BLaER1 treated with 17β-estradiol and CSF1 and Interleukin-3, amounts not matched to agents 10 nM and 100 nM (cell line): Measurements from ENCODE around the gene CLEC16A.

ENCODE experiments used
- H3K27ac ChIP-seq, 11 experiments: shearing (Covaris generic); formaldehyde crosslinking; 2 replicates each; pipeline ENCODE4 v1.8.1; 2022
- H3K27me3 ChIP-seq, 11 experiments: shearing (Covaris generic); formaldehyde crosslinking; 2 replicates each; pipeline ENCODE4 v1.8.1; 2022
- H3K36me3 ChIP-seq, 11 experiments: shearing (Covaris generic); formaldehyde crosslinking; 2 replicates each; pipeline ENCODE4 v1.8.1; 2022
- H3K4me1 ChIP-seq, 10 experiments: shearing (Covaris generic); formaldehyde crosslinking; 2 replicates each; pipeline ENCODE4 v1.8.1; 2022
- H3K4me2 ChIP-seq, 11 experiments: shearing (Covaris generic); formaldehyde crosslinking; 2 replicates each; pipeline ENCODE4 v1.8.1; 2022
- H3K4me3 ChIP-seq, 10 experiments: shearing (Covaris generic); formaldehyde crosslinking; 2 replicates each; pipeline ENCODE4 v1.8.1; 2022
- H3K9ac ChIP-seq, 11 experiments: shearing (Covaris generic); formaldehyde crosslinking; 2 replicates each; pipeline ENCODE4 v1.8.1; 2022
- H3K9me3 ChIP-seq, 11 experiments: shearing (Covaris generic); formaldehyde crosslinking; replicated peaks in 1 of 11; 2 replicates each; pipeline ENCODE4 v1.8.1; 2022
- H4K20me1 ChIP-seq, 11 experiments: shearing (Covaris generic); formaldehyde crosslinking; 2 replicates each; pipeline ENCODE4 v1.8.1; 2022
- Cebpa-rat ChIP-seq, 11 experiments: shearing (Covaris generic); IDR thresholded peaks; 2 replicates each; pipeline ENCODE4 v1.8.1; 2022

The CLEC16A gene

DNA sequence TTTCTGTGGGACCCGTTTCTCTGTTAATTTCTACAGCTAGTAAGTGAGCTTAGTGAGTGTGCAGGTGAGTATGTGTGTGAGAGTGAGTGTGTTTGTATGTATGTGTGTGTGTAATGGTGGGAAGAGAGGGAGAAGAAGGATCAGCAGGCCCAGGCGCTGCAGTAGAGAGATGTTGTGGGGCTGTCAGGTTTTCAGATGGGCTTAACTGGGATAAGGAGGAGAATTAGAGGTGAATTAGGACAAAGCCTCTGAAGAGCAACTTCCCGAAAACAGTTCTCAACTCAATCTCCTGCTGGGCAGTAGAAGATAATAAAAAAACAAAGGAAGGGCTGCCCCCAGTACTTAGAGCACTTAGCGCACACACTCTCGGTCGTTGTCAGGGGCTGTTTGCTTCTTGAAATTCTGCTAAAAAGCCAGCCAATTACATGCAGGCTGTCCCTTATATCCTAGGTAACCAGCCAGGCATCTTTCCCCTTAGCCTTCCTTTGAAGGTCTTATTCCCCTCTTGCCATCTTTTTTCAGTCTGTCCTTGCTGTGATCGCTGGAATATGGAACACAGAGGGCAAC, 63.4 kb downstream of the CLEC16A start:
- Histone ChIP-seq H3K27me3 (no peaks in the 10 kb centered on the region), H3K4me2 (no peak overlapping the region), H3K4me1 (no peaks in the 10 kb centered on the region; a peak in 1 of 20 replicates), H3K36me3 (peaks cover 61 to 97% (median 77%) of the 10 kb centered on the region in 11 experiments), H3K9ac (no peak overlapping the region), H3K27ac (no peak overlapping the region), H4K20me1 (peaks cover 0 to 20% (median 0%) of the 10 kb centered on the region in 11 experiments; a peak in 5 of 22 replicates), H3K9me3 (no peaks in the 10 kb centered on the region), H3K4me3 (no peak overlapping the region)
- TF ChIP-seq Cebpa-rat (IDR thresholded peaks at IDR 0.05): no peak

DNA sequence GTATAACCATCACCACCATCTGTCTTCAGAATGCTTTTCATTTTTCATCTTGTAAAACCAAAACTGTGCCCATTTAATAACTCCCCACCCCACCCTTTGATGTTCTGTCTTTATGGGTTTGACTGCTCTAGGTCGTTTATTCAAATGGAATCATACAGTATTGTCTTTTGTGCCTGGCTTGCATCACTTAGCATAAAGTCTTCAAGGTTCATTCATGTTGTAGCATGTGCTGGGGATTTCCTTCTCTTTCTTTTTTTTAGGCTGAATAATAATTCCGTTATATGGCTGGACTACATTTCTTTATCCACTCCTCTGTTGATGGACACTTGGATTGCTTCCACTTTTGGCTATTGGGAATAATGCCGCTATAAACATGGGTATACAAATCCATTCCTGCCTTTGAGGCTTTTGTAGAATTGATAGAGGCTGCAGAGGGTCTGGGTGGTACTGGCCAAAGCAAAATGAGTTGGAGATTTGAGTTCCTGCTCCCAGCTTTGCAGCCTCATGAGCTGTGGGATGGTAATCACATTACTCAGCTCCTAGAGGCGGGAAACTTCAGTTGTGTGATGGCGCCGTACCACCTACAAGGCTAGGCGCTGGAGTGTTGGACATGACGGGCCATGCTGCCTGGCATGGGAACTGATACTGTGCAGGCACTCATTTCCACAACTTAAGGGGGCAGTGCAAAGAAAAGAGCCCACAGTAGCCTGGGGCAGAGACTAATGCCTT, 64.8 kb downstream of the CLEC16A start:
- no peak for TF ChIP-seq Cebpa-rat (IDR thresholded peaks at IDR 0.05)
- Histone ChIP-seq H3K4me1 (no peaks in the 10 kb centered on the region; a peak in 1 of 20 replicates), H4K20me1 (peaks cover 0 to 20% (median 0%) of the 10 kb centered on the region in 11 experiments; a peak in 5 of 22 replicates), H3K27me3 (no peaks in the 10 kb centered on the region), H3K27ac (no peak overlapping the region), H3K4me3 (no peak overlapping the region), H3K36me3 (peaks cover 51 to 93% (median 71%) of the 10 kb centered on the region in 11 experiments), H3K9me3 (no peaks in the 10 kb centered on the region), H3K4me2 (no peak overlapping the region), H3K9ac (no peak overlapping the region)

GRCh38 chr16:11010575-11011221, 66.3 kb downstream of the CLEC16A start:
- Histone ChIP-seq H3K9ac (no peak overlapping the region), H3K27me3 (no peaks in the 10 kb centered on the region), H4K20me1 (peaks cover 0 to 20% (median 0%) of the 10 kb centered on the region in 11 experiments; a peak in 5 of 22 replicates), H3K27ac (no peak overlapping the region), H3K4me1 (no peaks in the 10 kb centered on the region), H3K4me3 (no peak overlapping the region), H3K36me3 (peaks cover 47 to 91% (median 66%) of the 10 kb centered on the region in 11 experiments), H3K4me2 (no peak overlapping the region), H3K9me3 (no peaks in the 10 kb centered on the region)
- TF ChIP-seq Cebpa-rat (IDR thresholded peaks at IDR 0.05): no peak

DNA sequence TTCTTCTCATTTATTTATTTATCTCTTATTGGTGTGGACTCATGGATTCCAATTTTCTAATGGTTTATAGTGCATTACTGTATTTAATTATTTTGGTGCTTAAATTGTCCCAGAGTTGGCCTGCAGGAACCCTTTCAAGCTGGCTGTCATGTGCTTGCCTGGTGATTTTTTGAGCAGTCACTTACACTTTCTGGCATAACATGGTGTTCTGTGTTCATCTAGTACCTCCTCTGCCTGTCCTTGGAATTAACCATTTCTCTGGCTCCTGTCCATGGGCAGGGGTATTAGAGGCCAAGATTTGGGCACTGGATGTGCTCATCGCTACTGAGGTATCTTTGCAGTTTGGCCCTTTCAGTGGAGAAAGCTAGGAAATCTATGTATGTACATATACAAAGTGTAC, 67.0 kb downstream of the CLEC16A start:
- Histone ChIP-seq H3K4me1 (no peaks in the 10 kb centered on the region), H3K36me3 (peaks cover 43 to 86% (median 65%) of the 10 kb centered on the region in 11 experiments), H4K20me1 (peaks cover 0 to 15% (median 0%) of the 10 kb centered on the region in 11 experiments; a peak in 4 of 22 replicates), H3K27ac (no peak overlapping the region), H3K9me3 (no peaks in the 10 kb centered on the region), H3K9ac (no peak overlapping the region), H3K4me3 (no peak overlapping the region), H3K27me3 (no peaks in the 10 kb centered on the region), H3K4me2 (no peak overlapping the region)
- no peak for TF ChIP-seq Cebpa-rat (IDR thresholded peaks at IDR 0.05)

DNA sequence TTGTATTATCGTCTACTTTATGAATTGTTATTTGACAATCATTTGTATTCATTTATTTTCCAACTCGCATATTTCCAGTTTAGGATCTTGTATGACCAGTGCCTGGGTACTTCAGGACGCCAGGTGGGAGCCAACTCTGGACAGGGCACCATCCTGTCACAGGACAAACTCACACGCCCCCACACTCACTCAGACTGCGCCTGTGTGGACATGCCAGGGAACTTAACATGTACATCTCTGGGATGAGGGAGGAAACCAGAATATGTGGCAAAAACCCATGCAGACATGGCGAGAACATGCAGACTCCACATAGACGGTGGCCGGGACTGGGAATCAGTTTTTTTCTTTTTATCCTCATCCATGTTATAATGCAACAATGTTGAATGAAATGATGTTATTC, 68.5 kb downstream of the CLEC16A start:
- Histone ChIP-seq H4K20me1 (peaks cover 0 to 13% (median 0%) of the 10 kb centered on the region in 11 experiments; a peak in 4 of 22 replicates), H3K27ac (no peak overlapping the region), H3K36me3 (peaks cover 31 to 80% (median 55%) of the 10 kb centered on the region in 11 experiments), H3K4me1 (no peaks in the 10 kb centered on the region), H3K4me2 (no peak overlapping the region), H3K27me3 (no peaks in the 10 kb centered on the region), H3K9ac (no peak overlapping the region), H3K9me3 (no peaks in the 10 kb centered on the region), H3K4me3 (no peak overlapping the region)
- TF ChIP-seq Cebpa-rat (IDR thresholded peaks at IDR 0.05): no peak

DNA sequence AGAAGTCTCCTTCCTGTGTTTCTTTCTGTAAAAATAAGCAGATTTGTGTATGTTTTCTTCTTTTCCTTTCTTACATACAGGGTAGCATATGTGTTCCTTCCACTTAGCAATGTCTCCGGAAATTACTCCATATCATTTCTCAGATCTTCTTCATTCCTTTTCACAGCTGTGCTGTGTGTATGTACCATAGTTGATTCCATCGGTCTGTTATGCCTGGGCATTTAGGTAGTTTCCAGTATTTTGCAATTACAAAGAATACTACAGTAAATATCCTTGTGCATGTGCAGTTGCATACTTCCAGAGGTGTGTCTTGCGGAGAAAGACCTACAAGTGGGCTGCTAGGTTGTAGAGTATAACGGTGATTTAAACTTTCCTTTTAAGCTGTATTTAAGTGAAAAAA, 69.8 kb downstream of the CLEC16A start:
- Histone ChIP-seq H3K9ac (no peak overlapping the region), H3K4me2 (no peak overlapping the region), H3K36me3 (peaks cover 23 to 76% (median 47%) of the 10 kb centered on the region in 11 experiments), H3K9me3 (no peaks in the 10 kb centered on the region), H3K27me3 (no peaks in the 10 kb centered on the region), H3K27ac (no peak overlapping the region), H3K4me3 (no peak overlapping the region), H4K20me1 (peaks cover 0 to 11% (median 0%) of the 10 kb centered on the region in 11 experiments; a peak in 4 of 22 replicates), H3K4me1 (no peaks in the 10 kb centered on the region)
- TF ChIP-seq Cebpa-rat (IDR thresholded peaks at IDR 0.05): no peak

DNA sequence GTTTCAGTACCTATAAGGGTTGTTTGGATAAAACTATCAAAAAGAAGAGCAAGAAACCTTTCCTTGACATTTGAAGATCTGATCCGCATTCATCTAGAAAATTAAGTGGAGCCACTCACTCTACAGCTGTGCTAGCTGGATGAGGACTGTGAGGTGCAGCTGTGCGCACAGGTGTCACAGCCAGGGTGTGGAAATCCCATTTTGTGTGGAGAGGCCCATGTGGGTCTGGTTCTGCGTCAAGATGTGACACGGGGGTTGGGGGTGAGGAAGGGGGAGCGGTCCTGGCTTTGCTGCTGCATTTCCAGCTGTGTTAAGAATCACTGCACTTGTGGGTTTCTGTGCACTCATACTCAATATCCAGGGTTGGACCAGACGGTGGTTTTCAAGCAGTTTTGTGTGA, 70.7 kb downstream of the CLEC16A start:
- peaks cover 21 to 76% (median 45%) of the 10 kb centered on the region in 11 experiments for H3K36me3 ChIP-seq
- no peaks in the 10 kb centered on the region for H3K9me3 ChIP-seq
- no peak overlapping the region for H3K4me3 ChIP-seq
- H3K9ac ChIP-seq: no peak overlapping the region
- no peak overlapping the region for H3K4me2 ChIP-seq
- no peak overlapping the region for H3K27ac ChIP-seq
- H3K4me1 ChIP-seq: no peaks in the 10 kb centered on the region
- peaks cover 0 to 4% (median 0%) of the 10 kb centered on the region in 11 experiments; a peak in 2 of 22 replicates for H4K20me1 ChIP-seq
- no peaks in the 10 kb centered on the region for H3K27me3 ChIP-seq
- no peak for TF ChIP-seq Cebpa-rat (IDR thresholded peaks at IDR 0.05)

- H3K9me3 ChIP-seq: no peaks in the 10 kb centered on the region
- no peak overlapping the region for H3K4me3 ChIP-seq
- no peak for TF ChIP-seq Cebpa-rat (IDR thresholded peaks at IDR 0.05)
- peaks cover 26 to 78% (median 48%) of the 10 kb centered on the region in 11 experiments for H3K36me3 ChIP-seq
- no peak overlapping the region for H3K9ac ChIP-seq
- H3K4me1 ChIP-seq: peaks cover 0 to 2% (median 0%) of the 10 kb centered on the region in 10 experiments; a peak in 3 of 20 replicates
- H4K20me1 ChIP-seq: peaks cover 0 to 4% (median 0%) of the 10 kb centered on the region in 11 experiments; a peak in 2 of 22 replicates
- H3K4me2 ChIP-seq: no peak overlapping the region
- H3K27me3 ChIP-seq: no peaks in the 10 kb centered on the region
- H3K27ac ChIP-seq: no peak overlapping the region
Observed at GRCh38 chr16:11015607-11016006, 71.2 kb downstream of the CLEC16A start.

DNA sequence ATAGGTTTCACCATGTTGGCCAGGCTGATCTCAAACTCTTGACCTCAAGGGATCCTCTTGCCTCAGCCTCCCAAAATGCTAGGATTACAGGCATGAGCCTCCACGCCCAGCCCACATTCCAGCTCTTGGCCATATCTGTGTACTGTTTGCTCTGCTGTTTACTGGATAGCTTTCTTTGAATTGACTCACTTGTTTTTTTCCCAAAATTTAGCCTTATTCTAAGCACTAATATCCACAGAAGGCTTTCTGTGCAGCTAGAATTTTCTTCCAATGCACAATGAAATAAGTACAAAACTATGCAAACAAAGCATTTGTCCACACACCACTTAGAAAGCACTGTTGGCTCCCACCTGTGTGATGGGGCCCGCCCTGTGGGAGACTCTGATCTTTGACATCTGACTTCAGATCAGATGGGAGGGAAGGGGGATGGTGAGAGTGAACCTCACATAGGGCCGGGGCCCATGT, 72.2 kb downstream of the CLEC16A start:
- H3K36me3 ChIP-seq: peaks cover 27 to 78% (median 48%) of the 10 kb centered on the region in 11 experiments
- no peaks in the 10 kb centered on the region for H3K27me3 ChIP-seq
- no peak overlapping the region for H3K4me2 ChIP-seq
- no peak overlapping the region for H3K9ac ChIP-seq
- H3K27ac ChIP-seq: no peak overlapping the region
- H3K4me1 ChIP-seq: peaks cover 0 to 6% (median 0%) of the 10 kb centered on the region in 10 experiments; a peak in 3 of 20 replicates
- H3K9me3 ChIP-seq: no peaks in the 10 kb centered on the region
- H4K20me1 ChIP-seq: peaks cover 0 to 4% (median 0%) of the 10 kb centered on the region in 11 experiments; a peak in 2 of 22 replicates
- TF ChIP-seq Cebpa-rat (IDR thresholded peaks at IDR 0.05): no peak
- no peak overlapping the region for H3K4me3 ChIP-seq
